CD8-positive, alpha-beta memory T cell (primary cell): Measurements from ENCODE around the gene ASB3. TPM values are rescaled to one million over a fixed set of nuclear protein-coding genes. Genes with fewer than 3 reads are reported as not detected.
"Not testable (repeated sequence)": the region's sequence is repeated elsewhere in the genome, so short reads cannot be mapped to it uniquely, and the experiment has no call there.

Experiments
- CTCF ChIA-PET: fragments of 350-600 bp; sonication (Branson Sonifier 250); formaldehyde crosslinking; loops from one replicate; lab custom pipeline; 2021; ENCODE audit warnings: antibody characterized with exemption; lab: Charles Lee
- POLR2A ChIA-PET: fragments of 350-600 bp; sonication (Branson Sonifier 250); formaldehyde crosslinking; loops from one replicate; lab custom pipeline; 2021; ENCODE audit warnings: antibody characterized with exemption; lab: Charles Lee
- DNase-seq, 5 donors: peaks; one replicate each; pipeline versions ENCODE4 v3.0.0 to v3.0.0-alpha.2; 2020 to 2022; ENCODE audit warnings: mixed read lengths in 1 of 5
- H3K27ac ChIP-seq: one replicate; pipeline ENCODE4 v1.7.0; 2013; ENCODE audit warnings: low read depth, mild to moderate bottlenecking, low read length, moderate library complexity
- H3K27me3 ChIP-seq: 2 replicates; pipeline ENCODE4 v1.7.0; 2013; ENCODE audit warnings: low read length, mild to moderate bottlenecking; ENCODE audit not compliant: insufficient read depth, poor library complexity, severe bottlenecking
- H3K36me3 ChIP-seq: 2 replicates; pipeline ENCODE4 v1.7.0; 2013; ENCODE audit warnings: mild to moderate bottlenecking, low read length, moderate library complexity; ENCODE audit not compliant: insufficient read depth
- H3K4me1 ChIP-seq: 2 replicates; pipeline ENCODE4 v1.7.0; 2013; ENCODE audit warnings: mild to moderate bottlenecking, low read length, moderate library complexity; ENCODE audit not compliant: insufficient read depth
- H3K4me3 ChIP-seq: 2 replicates; pipeline ENCODE4 v1.7.0; 2013; ENCODE audit warnings: mild to moderate bottlenecking, low read length
- H3K9me3 ChIP-seq: 2 replicates; pipeline ENCODE4 v1.7.0; 2013; ENCODE audit warnings: mild to moderate bottlenecking, low read length
- H3K27ac Mint-ChIP-seq, 8 donors: one replicate each; pipeline ENCODE4 v1.8.0; 2020 to 2021; ENCODE audit warnings: mixed read lengths in 8 of 8, mild to moderate bottlenecking in 6 of 8, inconsistent platforms in 3 of 8, moderate library complexity in 3 of 8
- H3K27me3 Mint-ChIP-seq, 2 donors: one replicate each; pipeline ENCODE4 v1.8.0; 2020 to 2021; ENCODE audit warnings: mixed read lengths in 2 of 2, mild to moderate bottlenecking in 1 of 2, moderate library complexity in 1 of 2
- H3K36me3 Mint-ChIP-seq, 3 donors: one replicate each; pipeline ENCODE4 v1.8.0; 2020 to 2021; ENCODE audit warnings: mixed read lengths in 3 of 3, inconsistent platforms in 1 of 3, mild to moderate bottlenecking in 1 of 3
- H3K4me1 Mint-ChIP-seq, 3 donors: one replicate each; pipeline ENCODE4 v1.8.0; 2020 to 2021; ENCODE audit warnings: mixed read lengths in 3 of 3, inconsistent platforms in 1 of 3, mild to moderate bottlenecking in 1 of 3
- H3K4me3 Mint-ChIP-seq, 7 donors: one replicate each; pipeline ENCODE4 v1.8.0; 2020 to 2021; ENCODE audit warnings: mixed read lengths in 7 of 7, mild to moderate bottlenecking in 6 of 7, moderate library complexity in 4 of 7, inconsistent platforms in 2 of 7
- H3K9me3 Mint-ChIP-seq, 5 donors: one replicate each; pipeline ENCODE4 v1.8.0; 2020 to 2022; ENCODE audit warnings: mixed read lengths in 5 of 5, mild to moderate bottlenecking in 3 of 5, moderate library complexity in 2 of 5, inconsistent platforms in 1 of 5
- polyA plus RNA-seq: library from polyadenylated mRNA; unstranded; fragments of 300-500 nt; fragmentation: Illumina TruSeq; gene quantifications from one replicate; pipeline ENCODE4 v1.2.3, GENCODE V29; 2021
- total RNA-seq, 2 experiments: library from RNA; stranded (reverse); gene quantifications; one replicate each; pipeline ENCODE4 v1.2.3, GENCODE V29; 2021

ASB3 gene
- total and polyA plus RNA-seq, 3 experiments from 2014 or later: 17.8 to 24.4 (median 18.0) TPM

DNA sequence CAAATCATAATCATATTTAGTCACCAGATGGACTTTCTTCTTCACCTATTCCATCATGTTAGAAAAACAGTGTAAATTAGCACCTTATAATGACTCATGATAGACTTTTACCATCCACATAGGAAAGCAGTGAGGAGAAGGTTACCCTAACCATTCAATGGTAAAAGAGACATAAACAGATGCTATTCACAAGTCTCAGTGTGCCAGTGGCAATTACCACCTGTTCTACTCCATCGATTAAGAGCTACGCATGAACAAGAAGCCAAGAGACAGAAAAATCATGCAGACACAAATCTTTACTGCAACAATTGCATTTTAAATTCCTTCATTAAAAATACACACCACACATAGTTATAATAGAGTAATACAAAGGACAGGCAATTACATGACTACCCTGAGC is 125.9 kb downstream of the ASB3 start:
- Mint-ChIP-seq H3K9me3 (peaks cover 0 to 9% (median under 1%) of the 10 kb centered on the region in 5 donors), H3K27ac (no peak overlapping the region), H3K27me3 (no peaks in the 10 kb centered on the region), H3K36me3 (peaks cover 16 to 40% (median 22%) of the 10 kb centered on the region in 3 donors), H3K4me1 (peaks cover 0 to 4% (median 0%) of the 10 kb centered on the region in 3 donors), H3K4me3 (no peak overlapping the region)
- Histone ChIP-seq H3K4me1 (no peaks in the 10 kb centered on the region), H3K9me3 (no peaks in the 10 kb centered on the region), H3K4me3 (no peak overlapping the region), H3K36me3 (no peaks in the 10 kb centered on the region), H3K27ac (no peak overlapping the region), H3K27me3 (no peaks in the 10 kb centered on the region)
- POLR2A ChIA-PET: no interaction called here
- no peak for DNase-seq
- CTCF ChIA-PET: no interaction called here

DNA sequence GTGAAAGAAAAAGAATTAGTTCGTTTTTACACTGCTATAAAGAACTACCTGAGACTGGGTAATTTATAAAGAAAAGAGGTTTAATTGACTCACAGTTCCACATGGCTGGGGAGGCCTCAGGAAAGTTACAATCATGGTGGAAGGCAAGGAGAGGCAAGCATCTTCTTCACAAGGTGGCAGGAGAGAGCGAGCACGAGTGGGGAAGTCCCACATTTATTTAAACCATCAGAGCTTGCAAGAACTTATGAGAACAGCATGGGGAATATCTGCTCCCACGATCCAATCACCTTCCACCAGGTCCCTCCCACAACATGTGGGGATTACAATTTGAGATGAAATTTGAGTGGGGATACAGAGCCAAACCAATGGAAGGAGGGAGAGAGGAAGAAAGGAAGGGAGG is 128.3 kb downstream of the ASB3 start:
- H3K36me3 ChIP-seq, H3K27me3 ChIP-seq, H3K27me3 Mint-ChIP-seq, DNase-seq, H3K4me1 ChIP-seq, H3K4me3 Mint-ChIP-seq, POLR2A ChIA-PET, CTCF ChIA-PET, H3K4me3 ChIP-seq, H3K4me1 Mint-ChIP-seq, H3K9me3 Mint-ChIP-seq, H3K27ac Mint-ChIP-seq, H3K27ac ChIP-seq, H3K9me3 ChIP-seq: not testable (repeated sequence)
- H3K36me3 Mint-ChIP-seq: peaks cover 6 to 17% (median 8%) of the 10 kb centered on the region in 3 donors

DNA sequence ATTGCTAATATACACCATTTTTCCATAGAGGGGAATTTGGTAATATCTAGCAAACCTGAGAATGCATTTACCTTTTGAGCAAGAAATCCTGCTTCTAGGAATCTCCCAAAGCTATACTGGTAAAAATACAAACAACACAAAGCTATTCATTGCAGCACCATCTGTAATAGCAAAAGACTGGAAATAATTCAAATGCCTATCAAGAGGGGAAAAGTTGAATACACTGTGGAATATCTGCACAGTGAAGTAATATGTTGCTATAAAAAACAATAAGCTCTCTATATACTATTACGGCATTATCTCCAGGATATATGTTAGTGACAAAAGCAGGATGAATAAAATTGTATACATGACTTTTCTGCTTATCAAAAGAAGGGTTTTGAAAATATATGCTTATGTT is 131.5 kb downstream of the ASB3 start:
- DNase-seq: no peak

DNA sequence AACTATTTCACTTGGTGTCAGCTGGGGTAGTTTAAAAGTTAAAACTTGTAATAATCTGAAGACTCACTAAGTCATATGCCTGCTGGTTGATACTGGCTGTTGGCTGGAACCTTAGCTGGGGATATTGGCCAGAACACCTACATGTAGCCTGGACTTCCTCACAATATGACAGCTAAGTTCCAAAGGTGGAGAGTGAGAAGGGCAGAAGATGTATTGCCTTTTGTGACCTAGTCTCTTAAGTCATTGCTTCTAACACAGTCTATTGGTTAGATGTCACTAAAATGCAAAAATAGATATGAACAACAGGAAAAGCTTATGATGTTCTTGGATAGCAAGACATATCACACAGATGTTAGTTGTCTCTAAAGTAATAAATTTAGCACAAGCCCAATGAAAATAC is 132.4 kb downstream of the ASB3 start:
- Histone ChIP-seq H3K4me1 (no peaks in the 10 kb centered on the region), H3K9me3 (no peaks in the 10 kb centered on the region), H3K27ac (no peak overlapping the region), H3K27me3 (no peaks in the 10 kb centered on the region), H3K4me3 (no peak overlapping the region), H3K36me3 (no peaks in the 10 kb centered on the region)
- ChIA-PET CTCF (no interaction called here), POLR2A (no interaction called here)
- Mint-ChIP-seq H3K36me3 (peaks cover 0 to 3% (median 0%) of the 10 kb centered on the region in 3 donors), H3K9me3 (no peaks in the 10 kb centered on the region), H3K4me3 (no peak overlapping the region), H3K27ac (no peak overlapping the region), H3K27me3 (peaks cover 2 to 3% of the 10 kb centered on the region in 2 donors), H3K4me1 (peaks cover 0 to 2% (median 0%) of the 10 kb centered on the region in 3 donors)
- no peak for DNase-seq

More for the DNA sequence above, 131.5 kb downstream of the ASB3 start:
- Histone ChIP-seq H3K27ac (no peak overlapping the region), H3K4me1 (no peaks in the 10 kb centered on the region), H3K4me3 (no peak overlapping the region), H3K36me3 (no peaks in the 10 kb centered on the region), H3K27me3 (no peaks in the 10 kb centered on the region), H3K9me3 (no peaks in the 10 kb centered on the region)
- ChIA-PET POLR2A (no interaction called here), CTCF (no interaction called here)
- no peaks in the 10 kb centered on the region for H3K9me3 Mint-ChIP-seq
- H3K4me1 Mint-ChIP-seq: peaks cover 0 to 2% (median 0%) of the 10 kb centered on the region in 3 donors
- no peak overlapping the region for H3K4me3 Mint-ChIP-seq
- peaks cover 0 to 6% (median 4%) of the 10 kb centered on the region in 3 donors for H3K36me3 Mint-ChIP-seq
- peaks cover 2 to 3% of the 10 kb centered on the region in 2 donors for H3K27me3 Mint-ChIP-seq
- no peak overlapping the region for H3K27ac Mint-ChIP-seq

DNA sequence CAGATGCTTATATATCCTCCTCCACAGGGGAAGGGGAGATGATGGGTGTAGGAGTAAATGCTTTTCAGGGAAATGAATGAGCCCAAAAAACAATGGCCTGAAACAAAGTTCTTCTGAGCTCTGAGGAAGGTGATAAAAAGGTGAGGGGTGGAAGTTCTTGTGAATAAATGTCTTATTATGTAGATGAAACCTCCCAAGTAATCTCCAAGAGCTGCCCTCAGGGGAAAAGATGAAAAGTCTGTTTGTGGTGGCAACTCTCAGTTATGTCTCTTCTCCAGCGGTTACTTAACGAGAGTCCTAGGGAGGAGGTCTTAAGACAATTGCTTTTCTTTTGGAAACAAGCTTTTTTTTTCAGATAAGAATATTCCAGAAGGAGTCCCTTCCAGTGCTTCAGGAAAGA is 134.6 kb downstream of the ASB3 start:
- H3K9me3 ChIP-seq: no peaks in the 10 kb centered on the region
- ChIA-PET POLR2A (no interaction called here), CTCF (no interaction called here)
- Mint-ChIP-seq H3K9me3 (no peaks in the 10 kb centered on the region), H3K27ac (no peak overlapping the region), H3K4me1 (no peaks in the 10 kb centered on the region), H3K4me3 (no peak overlapping the region), H3K36me3 (peaks cover 0 to 2% (median 0%) of the 10 kb centered on the region in 3 donors), H3K27me3 (peaks cover 2 to 3% of the 10 kb centered on the region in 2 donors)
- H3K27me3 ChIP-seq: no peaks in the 10 kb centered on the region
- H3K4me1 ChIP-seq: no peaks in the 10 kb centered on the region
- no peak overlapping the region for H3K27ac ChIP-seq
- no peak for DNase-seq
- no peaks in the 10 kb centered on the region for H3K36me3 ChIP-seq
- H3K4me3 ChIP-seq: no peak overlapping the region

DNA sequence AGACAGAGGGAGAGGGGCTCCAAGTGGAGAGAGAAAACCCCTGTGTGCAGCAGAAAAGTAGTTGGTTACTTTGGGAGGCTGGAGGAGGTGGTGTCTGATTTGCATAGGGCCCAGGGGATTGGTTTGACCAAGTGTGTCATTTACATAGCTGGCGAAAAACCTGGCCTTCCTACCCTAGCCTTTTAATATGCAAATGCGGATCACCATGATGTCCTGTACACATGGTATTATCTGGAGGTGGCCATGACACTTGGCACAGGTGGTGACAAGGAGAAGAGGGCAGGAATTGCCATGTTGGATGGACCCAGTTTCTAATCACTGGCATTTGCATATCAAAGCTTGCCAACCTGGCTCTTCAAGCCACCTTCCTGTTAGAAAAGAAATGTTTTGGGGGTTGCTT is 140.0 kb downstream of the ASB3 start:
- no peaks in the 10 kb centered on the region for H3K9me3 Mint-ChIP-seq
- Histone ChIP-seq H3K27me3 (no peaks in the 10 kb centered on the region), H3K36me3 (no peaks in the 10 kb centered on the region), H3K4me1 (no peaks in the 10 kb centered on the region), H3K4me3 (no peak overlapping the region), H3K9me3 (no peaks in the 10 kb centered on the region), H3K27ac (no peak overlapping the region)
- no peaks in the 10 kb centered on the region for H3K36me3 Mint-ChIP-seq
- ChIA-PET CTCF (no interaction called here), POLR2A (no interaction called here)
- H3K4me3 Mint-ChIP-seq: no peak overlapping the region
- peaks cover under 1 to 2% of the 10 kb centered on the region in 2 donors for H3K27me3 Mint-ChIP-seq
- H3K4me1 Mint-ChIP-seq: no peaks in the 10 kb centered on the region
- no peak for DNase-seq
- H3K27ac Mint-ChIP-seq: no peak overlapping the region

DNA sequence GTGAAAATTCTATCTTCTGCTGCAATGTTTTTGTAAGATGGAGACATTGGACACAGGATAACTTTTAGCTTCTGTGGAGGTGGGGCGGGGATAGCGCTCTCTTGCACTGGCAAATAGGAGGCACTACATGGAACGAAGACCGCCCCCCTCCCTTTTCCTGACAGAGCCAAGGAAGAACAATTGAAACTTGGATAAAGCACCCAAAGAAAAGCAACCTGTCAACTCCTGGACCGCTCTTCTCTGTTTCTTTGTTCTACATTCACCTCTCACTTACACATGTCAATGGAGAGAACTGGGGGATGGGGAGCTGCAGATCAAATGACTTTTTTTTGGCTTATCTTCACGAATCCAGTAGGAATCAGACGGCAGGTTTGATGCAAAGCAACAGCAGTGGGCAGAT is 145.5 kb downstream of the ASB3 start:
- H3K27ac Mint-ChIP-seq: no peak overlapping the region
- ChIA-PET CTCF (no interaction called here), POLR2A (no interaction called here)
- no peak for DNase-seq
- H3K9me3 Mint-ChIP-seq: no peaks in the 10 kb centered on the region
- no peaks in the 10 kb centered on the region for H3K9me3 ChIP-seq
- H3K27me3 Mint-ChIP-seq: peaks cover 0 to 8% of the 10 kb centered on the region in 2 donors
- H3K4me3 Mint-ChIP-seq: no peak overlapping the region
- no peaks in the 10 kb centered on the region for H3K27me3 ChIP-seq
- no peaks in the 10 kb centered on the region for H3K4me1 Mint-ChIP-seq
- no peaks in the 10 kb centered on the region for H3K36me3 ChIP-seq
- no peaks in the 10 kb centered on the region for H3K36me3 Mint-ChIP-seq
- no peak overlapping the region for H3K27ac ChIP-seq
- no peaks in the 10 kb centered on the region for H3K4me1 ChIP-seq
- H3K4me3 ChIP-seq: no peak overlapping the region

DNA sequence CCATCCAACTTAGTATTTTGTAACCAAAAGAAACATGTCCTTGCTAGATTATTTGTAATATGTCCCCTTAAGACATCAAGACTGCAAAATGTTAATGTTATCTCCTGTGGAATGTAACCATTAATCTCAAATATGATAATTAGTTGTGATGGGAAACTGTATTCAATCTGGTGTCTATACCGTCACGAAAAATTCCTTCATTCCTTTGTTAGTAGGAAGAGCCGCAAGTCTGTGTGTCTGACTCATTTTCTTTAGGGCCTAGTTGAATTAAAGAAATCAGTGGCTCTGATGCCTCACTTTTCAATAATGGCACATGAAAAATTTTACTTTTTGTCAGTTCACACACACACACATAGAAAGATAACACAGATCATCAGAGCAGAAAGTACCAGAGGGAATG is 146.3 kb downstream of the ASB3 start:
- Histone ChIP-seq H3K9me3 (no peaks in the 10 kb centered on the region), H3K4me3 (no peak overlapping the region), H3K27me3 (no peaks in the 10 kb centered on the region), H3K27ac (no peak overlapping the region), H3K36me3 (no peaks in the 10 kb centered on the region), H3K4me1 (no peaks in the 10 kb centered on the region)
- Mint-ChIP-seq H3K4me1 (no peaks in the 10 kb centered on the region), H3K4me3 (no peak overlapping the region), H3K27ac (no peak overlapping the region), H3K36me3 (no peaks in the 10 kb centered on the region), H3K9me3 (no peaks in the 10 kb centered on the region), H3K27me3 (peaks cover 0 to 8% of the 10 kb centered on the region in 2 donors)
- no peak for DNase-seq
- CTCF ChIA-PET: no interaction called here
- POLR2A ChIA-PET: no interaction called here

DNA sequence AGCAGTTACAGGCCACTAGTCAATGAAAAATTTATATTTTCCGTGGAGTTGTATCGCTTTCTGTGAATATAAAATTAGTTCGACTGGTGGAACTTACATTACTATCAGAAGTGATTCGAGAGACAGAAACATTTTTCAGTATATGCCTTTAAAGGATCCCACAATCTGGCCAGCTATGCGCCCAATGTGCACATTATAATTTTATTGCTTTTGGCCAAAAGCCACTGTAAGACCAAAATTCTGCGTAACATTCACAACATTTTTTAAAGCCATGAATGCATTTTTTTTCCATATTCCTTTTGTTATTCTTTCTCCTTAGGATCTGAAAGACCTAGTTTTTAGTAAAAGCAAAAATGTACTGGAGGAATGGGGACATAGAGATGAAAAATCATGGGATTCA is 150.2 kb downstream of the ASB3 start:
- DNase-seq: no peak
- H3K4me1 Mint-ChIP-seq: peaks cover 0 to 18% (median 11%) of the 10 kb centered on the region in 3 donors
- Histone ChIP-seq H3K4me1 (no peaks in the 10 kb centered on the region), H3K36me3 (no peaks in the 10 kb centered on the region), H3K27me3 (no peaks in the 10 kb centered on the region), H3K4me3 (no peak overlapping the region), H3K27ac (no peak overlapping the region), H3K9me3 (no peaks in the 10 kb centered on the region)
- no peaks in the 10 kb centered on the region for H3K9me3 Mint-ChIP-seq
- POLR2A ChIA-PET: no interaction called here
- CTCF ChIA-PET: no interaction called here
- no peaks in the 10 kb centered on the region for H3K36me3 Mint-ChIP-seq
- no peak overlapping the region for H3K27ac Mint-ChIP-seq
- H3K27me3 Mint-ChIP-seq: peaks cover 0 to 9% of the 10 kb centered on the region in 2 donors
- H3K4me3 Mint-ChIP-seq: no peak overlapping the region
